ENCODE data around the gene MRPS17. TPM values are rescaled to one million over a fixed set of nuclear protein-coding genes. Genes with fewer than 3 reads are reported as not detected.
A peak's percentile ranks its signal among the peaks of the same experiment; 100 is the strongest.
"Not testable (repeated sequence)": the region's sequence is repeated elsewhere in the genome, so short reads cannot be mapped to it uniquely, and the experiment has no call there.

Gene MRPS17
- total RNA-seq: 13.4 TPM
- long read RNA-seq, transcript MRPS17-201 (3 exons, 1,845 nt): major isoform, 23 of 24 reads
- long read RNA-seq, partial matches to known transcripts: 0 of 24 reads
- long read RNA-seq, other reads (novel, unspliced or antisense): 1 of 24 reads

DNA sequence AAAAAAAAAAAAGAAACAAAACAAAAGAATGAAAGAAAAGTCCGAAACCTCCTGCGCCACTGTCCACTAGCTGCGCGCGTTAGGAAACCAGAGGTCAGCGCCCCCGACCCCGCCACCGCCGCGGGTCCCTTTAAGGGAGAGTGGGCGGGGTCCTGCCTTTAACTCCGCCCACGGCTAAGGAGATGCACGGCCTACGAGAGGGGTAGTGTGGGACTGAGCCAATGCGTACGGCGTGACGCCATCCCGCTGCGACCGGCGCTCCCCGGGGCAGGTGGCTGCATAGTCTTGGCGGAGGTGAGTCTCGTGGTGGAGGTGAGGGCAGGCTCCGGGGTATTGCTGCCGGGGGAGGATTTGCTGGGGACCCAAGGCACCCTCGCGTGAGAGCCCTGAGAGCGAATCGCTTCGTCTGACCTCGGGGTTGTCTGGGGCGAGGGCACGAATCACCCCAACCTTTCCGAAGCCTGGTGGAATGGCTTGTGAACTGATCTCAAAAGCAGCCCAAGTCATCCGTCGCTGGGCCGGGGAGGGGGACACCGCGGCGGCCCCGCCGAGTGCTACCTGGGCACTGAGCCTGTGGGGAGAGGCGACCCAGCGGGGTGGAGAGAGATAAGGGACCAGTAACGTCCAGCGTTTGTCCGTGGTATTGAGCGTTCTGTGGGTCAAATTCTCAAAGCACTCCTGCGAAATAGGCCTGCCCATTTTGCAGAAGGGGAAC lies at the start of gene MRPS17:
Gene MRPS17, plus strand, starts transcription at position 241 of the 715 bp plus-strand sequence. CDS start 1,319 bp downstream, outside the sequence.
- intact Hi-C loops (cut with DNase I): loop anchor here (1.0 kb wide), 1 partner anchor 13 kb away; the partner anchor contains the start of gene NIPSNAP2
- peak; percentile 96 for DNase-seq (ENCODE audit: low spot score)

DNA sequence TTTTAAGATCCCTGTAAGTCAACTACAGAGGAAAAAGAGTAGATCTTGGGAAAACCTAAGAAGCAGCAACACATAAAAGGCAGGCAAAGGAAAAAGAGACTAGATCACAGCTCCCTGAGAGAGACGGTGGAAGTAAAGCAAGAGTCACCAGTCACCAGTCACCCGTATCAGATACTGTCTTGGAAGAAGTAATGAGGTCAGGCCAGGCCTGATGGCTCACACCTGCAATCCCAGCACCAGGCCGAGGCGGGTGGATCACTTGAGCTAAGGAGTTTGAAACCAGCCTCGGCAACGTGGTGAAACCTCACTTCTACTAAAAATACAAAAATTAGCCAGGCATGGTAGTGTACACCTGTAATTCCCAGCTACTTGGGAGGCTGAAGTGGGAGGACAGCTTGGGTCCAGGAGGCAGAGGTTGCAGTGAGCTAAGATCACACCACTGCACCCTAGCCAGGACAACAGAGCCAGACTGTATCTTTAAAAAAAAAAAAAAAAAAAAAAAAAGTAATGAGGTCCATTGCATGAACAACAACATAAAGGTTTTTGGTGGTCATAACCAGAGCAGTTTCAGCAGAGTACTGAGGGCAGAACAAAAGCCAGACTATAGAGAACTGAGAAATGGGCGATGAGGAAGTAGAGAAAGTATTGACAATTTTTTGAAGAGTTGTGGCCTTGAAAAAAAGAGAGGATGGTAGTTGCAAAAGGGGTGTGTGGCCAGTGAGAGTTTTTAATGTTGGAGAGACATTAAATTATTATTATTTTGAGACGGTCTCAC lies 47.5 kb upstream of the MRPS17 start:
- intact Hi-C loops (cut with DNase I): no loop called here
- no peak for DNase-seq (ENCODE audit: low spot score)

DNA sequence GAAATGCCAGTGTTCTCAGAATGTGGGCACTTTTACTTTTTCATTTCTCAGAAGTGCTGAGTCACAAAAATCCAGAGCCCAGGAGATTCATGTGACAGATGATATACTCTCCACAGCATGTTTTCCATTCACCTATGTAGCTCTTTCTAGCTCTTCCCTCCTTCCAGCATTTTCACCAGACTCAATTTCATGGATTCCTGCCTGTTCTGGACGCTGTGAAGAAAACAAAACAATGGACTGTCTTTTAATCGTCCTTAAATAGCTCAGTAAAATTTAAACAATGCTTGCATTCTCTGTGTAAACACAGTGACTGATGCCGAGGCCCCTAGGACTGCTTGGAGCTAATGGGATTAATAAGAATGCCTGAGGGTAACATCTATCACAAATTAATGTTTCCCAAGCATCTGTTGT lies 38.9 kb upstream of the MRPS17 start:
- DNase-seq (ENCODE audit: low spot score): no peak
- intact Hi-C loops (cut with DNase I): no loop called here

DNA sequence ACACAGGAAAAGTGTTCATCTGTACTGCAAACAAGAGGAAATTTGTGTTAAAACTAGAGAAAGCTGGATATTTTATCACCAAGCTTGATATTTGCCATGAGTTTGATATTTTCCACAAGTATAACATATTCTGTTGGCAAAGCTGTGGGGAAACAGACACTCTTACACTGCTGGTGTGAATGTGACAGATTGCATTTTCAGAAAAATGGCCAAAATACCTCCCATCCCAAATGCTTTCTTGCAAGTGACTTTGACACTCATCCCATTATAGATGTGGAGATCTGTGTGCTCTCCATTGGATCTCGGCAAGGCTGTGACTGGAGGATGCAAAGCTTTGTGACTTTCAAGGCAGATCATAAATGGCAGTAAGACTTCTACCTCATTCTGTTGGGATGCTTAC lies 33.9 kb upstream of the MRPS17 start:
- DNase-seq (ENCODE audit: low spot score): no peak
- intact Hi-C loops (cut with DNase I): no loop called here

DNA sequence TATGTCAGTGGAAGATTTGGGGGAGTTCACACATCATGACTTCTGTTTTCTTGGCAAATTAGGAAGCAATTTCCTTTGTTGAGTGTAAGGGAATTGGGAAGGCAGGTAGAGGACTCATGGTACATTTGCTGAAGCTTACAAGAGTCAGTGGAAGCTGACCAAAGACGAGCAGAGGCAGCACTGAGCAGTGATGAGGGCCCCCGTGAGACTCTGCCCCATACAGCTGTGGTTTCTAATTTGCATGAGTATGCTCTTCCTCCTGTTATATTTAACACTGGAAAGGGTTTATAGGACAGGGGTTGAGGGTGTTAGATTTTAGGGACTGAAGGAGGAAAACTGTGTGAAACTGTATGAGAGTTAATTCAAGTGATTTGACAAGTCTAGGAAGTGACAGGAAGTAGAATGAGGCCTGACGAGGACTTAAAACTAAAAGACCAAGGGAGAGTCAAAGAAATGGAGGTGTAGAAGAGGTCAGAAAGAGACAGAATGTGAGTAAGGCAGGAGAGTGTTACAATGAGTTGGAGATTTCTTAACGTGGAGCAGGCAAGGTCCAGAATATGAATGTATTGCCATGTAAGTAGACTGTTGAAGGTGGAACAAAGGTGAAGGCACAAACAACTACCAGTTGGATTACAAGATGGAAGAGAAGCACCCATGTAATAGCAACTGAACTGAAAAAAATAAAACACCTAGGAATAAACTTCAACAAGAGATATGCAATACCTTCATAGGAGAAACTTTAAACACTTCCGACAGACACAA lies 23.5 kb upstream of the MRPS17 start:
- no peak for DNase-seq (ENCODE audit: low spot score)
- intact Hi-C loops (cut with DNase I): no loop called here

DNA sequence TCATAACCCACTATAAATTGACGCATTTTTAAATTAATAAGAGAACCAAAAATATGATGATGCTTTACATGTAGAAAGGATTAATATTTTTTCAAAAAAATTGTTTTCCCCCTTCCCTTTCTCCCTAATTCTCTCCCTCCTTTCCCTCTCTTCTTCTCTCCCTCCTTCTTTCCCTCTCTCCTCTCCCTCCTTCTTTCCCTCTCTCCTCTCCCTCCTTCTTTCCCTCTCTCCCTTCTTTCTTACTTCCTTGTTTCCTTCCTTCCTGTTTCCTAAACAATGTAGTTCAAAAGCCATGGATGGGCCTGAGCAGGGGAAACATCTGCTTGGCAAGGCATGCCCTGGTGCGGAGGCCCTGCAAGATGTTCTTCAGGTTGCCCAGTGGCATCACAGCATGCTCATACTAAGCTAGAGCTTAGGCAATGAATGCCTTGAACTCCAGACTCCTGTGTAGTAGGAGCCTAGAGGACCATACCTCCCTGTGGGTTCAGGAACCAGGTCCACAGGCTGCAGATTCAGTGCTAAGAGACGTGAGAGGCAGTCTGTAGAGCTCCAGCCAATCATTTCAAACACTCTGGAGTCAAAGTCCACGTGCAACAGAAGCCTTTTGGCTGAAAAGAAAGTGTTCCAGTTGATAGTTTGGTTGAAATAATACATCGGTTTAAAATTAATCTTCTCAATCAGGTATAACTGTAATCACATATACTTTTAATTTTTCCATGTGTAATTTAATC lies 20.1 kb upstream of the MRPS17 start:
- intact Hi-C loops (cut with DNase I): no loop called here
- no peak for DNase-seq (ENCODE audit: low spot score)

DNA sequence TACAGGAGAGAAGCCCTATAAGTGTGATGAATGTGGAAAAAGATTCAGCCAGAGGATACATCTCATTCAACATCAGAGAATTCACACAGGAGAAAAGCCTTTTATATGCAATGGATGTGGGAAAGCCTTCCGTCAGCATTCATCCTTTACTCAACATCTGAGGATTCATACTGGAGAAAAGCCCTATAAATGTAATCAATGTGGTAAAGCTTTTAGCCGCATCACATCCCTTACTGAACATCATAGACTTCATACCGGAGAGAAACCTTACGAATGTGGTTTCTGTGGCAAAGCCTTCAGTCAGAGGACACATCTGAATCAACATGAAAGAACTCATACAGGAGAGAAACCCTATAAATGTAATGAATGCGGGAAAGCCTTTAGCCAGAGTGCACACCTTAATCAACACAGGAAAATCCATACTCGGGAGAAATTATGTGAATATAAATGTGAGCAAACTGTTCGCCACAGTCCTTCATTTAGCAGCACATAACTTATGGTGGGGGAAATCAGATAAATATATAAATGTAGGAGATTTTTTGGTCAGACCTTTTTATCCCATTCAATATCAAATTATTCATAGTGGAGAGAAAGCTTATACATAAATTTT lies 12.1 kb upstream of the MRPS17 start:
- intact Hi-C loops (cut with DNase I): no loop called here
- DNase-seq (ENCODE audit: low spot score): no peak

DNA sequence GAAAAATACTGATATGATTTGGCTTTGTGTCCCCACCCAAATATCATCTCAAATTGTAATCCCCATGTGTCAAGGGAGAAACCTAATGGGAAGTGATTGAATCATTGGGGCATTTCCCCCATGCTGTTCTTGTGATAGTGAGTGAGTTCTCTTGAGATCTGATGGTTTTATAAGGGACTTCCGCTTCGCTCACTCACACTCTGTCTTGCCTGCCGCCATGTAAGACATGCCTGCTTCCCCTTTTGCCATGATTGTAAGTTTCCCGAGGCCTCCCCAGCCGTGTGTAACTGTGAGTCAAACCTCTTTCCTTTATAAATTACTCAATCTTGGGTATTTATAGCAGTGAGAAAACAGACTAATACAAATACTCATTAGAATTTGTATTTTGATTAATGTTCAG lies 5.1 kb upstream of the MRPS17 start:
- intact Hi-C loops (cut with DNase I): no loop called here
- DNase-seq (ENCODE audit: low spot score): no peak

DNA sequence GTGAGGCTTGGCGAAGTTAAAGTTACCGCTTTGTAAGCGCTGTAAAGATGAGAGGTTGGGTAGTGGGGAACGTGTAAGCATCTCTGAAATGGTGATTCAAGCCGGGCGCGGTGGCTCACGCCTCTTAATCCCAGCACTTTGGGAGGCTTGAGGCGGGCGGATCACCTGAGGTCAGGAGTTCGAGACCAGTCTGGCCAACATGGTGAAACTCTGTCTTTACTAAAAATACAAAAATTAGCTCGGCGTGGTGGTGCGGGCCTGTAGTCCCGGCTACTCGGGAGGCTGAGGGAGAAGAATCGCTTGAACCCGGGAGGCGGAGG lies 635 bp downstream of the MRPS17 start:
- DNase-seq (ENCODE audit: low spot score); intact Hi-C loops (cut with DNase I): not testable (repeated sequence)

DNA sequence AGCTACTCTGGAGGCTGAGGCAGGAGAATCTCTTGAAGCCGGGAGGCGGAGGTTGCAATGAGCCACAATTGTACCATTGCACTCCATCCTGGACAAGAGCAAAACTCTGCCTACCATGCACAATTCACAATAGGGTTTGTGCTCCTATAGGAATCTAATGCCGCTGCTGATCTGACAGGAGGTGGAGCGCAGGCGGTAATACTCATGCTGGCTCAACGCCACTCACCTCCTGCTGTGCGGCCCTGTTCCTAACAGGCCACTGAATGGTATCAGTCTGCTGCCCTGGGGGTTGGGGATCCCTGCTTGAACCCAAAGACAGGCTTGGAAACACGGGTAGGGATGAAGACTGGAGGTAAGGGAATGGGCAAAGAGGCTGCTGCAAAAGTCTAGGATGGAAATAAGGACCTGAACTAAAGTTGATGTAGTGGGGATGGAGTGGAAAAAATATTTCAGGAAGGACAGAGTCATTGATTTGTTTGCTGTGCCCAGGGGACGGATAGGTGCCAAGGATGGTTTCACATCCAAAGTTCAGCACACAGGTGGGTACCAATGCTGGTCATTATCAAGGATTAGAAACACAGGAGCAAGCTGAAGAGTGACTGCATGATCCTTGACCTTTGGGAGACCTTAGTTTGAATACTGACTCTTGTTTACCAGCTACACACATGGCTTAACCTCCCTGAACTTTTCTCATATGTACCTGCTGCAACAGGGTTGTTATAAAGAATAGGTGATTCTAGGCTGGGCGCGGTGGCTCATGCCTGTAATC lies 2.2 kb downstream of the MRPS17 start:
- intact Hi-C loops (cut with DNase I): no loop called here
- no peak for DNase-seq (ENCODE audit: low spot score)

DNA sequence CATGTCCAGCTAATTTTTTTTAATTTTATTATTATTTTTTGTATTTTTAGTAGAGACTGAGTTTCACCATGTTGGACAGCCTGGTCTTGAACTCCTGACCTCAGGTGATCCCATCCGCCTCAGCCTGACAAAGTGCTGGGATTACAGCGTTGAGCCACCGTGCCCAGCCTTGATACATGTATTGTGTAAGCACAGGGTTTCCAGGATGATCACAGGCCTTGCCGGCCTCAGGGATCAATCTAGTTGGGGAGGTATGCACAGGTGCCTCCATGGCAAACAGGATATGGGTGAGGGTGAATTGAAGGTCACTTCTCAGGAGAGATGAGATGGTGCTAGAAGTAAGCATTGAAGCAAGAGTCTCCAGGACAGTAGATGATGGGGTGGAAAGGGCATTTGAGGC lies 5.5 kb downstream of the MRPS17 start:
- intact Hi-C loops (cut with DNase I): no loop called here
- no peak for DNase-seq (ENCODE audit: low spot score)

- DNase-seq (ENCODE audit: low spot score): no peak
- intact Hi-C loops (cut with DNase I): loop anchor here (5.0 kb wide), 2 partner anchors 75 to 320 kb away; partner anchors contain the start of gene ZNF713
These were observed 10.3 kb downstream of the MRPS17 start for GRCh38 chr7:55962014-55962413.

DNA sequence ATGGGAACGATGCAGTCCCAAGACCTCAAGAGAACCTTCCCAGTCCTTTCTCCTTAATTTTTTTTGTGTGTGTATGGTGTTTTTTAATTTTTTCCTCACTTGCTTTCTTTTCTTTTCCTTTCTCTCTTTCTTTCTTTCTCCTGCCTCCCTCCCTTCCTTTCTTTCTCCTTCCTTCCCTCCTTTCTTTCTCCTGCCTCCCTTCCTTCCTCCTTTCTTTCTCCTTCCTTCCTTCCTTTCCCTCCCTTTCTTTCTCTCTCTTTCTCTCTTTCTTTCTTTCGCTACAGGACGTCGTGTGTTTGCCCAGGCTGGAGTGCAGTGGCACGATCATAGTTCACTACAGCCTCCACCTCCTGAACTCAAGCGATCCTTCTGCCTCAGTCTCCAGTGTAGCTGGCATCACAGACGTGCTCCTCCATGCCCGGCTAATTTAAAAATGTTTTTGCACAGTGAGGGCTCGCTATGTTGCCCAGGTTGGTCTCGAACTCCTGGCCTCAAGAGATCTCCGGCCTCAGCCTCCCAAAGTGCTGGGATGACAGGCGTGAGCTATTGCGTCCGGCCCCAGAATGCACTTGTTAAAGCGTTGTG lies 12.0 kb downstream of the MRPS17 start:
- intact Hi-C loops (cut with DNase I): loop anchor here (1.0 to 5.0 kb wide), 4 partner anchors 12 to 321 kb away; partner anchors contain the start of genes CCT6A, MRPS17, PSPH and ZNF713
- DNase-seq (ENCODE audit: low spot score): no peak

GRCh38 chr7:55964261-55965099 lies 12.8 kb downstream of the MRPS17 start, which contains the start of gene NIPSNAP2:
Gene NIPSNAP2 (plus strand): TSS chr7:55964585. CDS start chr7:55964610, 25 bp downstream.
- peak; percentile 93 for DNase-seq (ENCODE audit: low spot score)
- intact Hi-C loops (cut with DNase I): loop anchor here (1.0 to 5.0 kb wide), 4 partner anchors 13 to 322 kb away; partner anchors contain the start of genes CCT6A, MRPS17, PSPH and ZNF713

DNA sequence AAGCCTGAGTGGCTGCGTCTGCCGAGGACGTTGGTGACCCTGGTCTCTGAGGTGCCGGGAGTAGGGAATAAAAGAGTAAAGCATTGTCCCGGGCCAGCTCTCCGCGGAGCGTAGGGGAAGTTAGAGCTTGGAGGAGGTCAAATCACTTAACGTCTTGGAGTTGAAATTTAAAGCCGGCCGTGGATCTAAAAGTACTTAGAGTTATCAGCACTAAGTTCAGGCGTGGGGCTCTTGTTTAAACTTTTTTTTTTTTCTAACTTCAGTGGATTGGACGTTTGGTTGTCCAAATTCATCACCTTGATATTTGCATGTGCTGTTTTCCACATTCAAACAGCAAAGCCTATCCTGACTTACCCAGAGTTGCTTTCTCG lies 13.4 kb downstream of the MRPS17 start:
- intact Hi-C loops (cut with DNase I): loop anchor here (2.0 kb wide), 1 partner anchor 86 kb away; the partner anchor contains the start of genes CCT6A and PSPH
- no peak for DNase-seq (ENCODE audit: low spot score)

DNA sequence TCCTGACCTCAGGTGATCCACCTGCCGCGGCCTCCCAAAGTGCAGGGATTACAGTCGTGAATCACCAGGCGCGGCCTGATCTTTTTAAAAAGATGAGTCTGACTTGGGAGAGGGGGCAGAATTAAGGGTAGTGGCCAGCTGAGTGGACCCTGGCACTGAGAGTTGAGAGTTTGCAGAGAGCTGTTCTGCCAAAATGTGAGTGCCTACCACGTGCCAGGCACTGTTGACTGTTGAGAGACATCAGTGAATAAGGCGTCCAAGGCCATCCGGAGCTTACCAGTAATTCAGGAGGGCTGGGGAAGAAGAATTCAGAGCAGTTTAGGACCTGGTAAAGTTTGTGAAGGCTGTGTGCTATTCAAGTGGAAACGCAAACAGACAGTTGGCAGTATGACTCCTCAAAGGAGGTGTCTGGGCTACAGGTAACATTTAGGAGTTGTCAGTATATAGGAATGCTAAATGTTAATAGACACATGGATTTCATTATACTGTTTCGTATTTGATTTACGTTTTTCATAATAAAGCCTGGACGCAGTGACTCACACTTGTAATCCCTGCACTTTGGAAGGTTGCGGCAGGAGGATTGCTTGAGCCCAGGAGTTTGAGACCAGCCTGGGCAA lies 14.2 kb downstream of the MRPS17 start:
- intact Hi-C loops (cut with DNase I): loop anchor here (2.0 kb wide), 1 partner anchor 85 kb away; the partner anchor contains the start of genes CCT6A and PSPH
- DNase-seq (ENCODE audit: low spot score): no peak
